ENCODE measurements around the gene MAP3K5.

Gene MAP3K5

GRCh38 chr6:136677822-136678221, 114.5 kb downstream of the MAP3K5 start:
- no peak for FAIRE-seq

- no peak for FAIRE-seq
Measured at GRCh38 chr6:136677344-136677743, 114.9 kb downstream of the MAP3K5 start.

- FAIRE-seq, result no peak
Measured at GRCh38 chr6:136676075-136676474, 116.2 kb downstream of the MAP3K5 start.

GRCh38 chr6:136673571-136673970, 118.7 kb downstream of the MAP3K5 start:
- FAIRE-seq, result no peak

- FAIRE-seq, result no peak
Measured at GRCh38 chr6:136672144-136672543, 120.1 kb downstream of the MAP3K5 start.

- FAIRE-seq, result no peak
Measured at GRCh38 chr6:136669299-136669699, 123.0 kb downstream of the MAP3K5 start.

GRCh38 chr6:136668571-136668970, 123.7 kb downstream of the MAP3K5 start:
- no peak for FAIRE-seq

GRCh38 chr6:136666041-136666440, 126.2 kb downstream of the MAP3K5 start:
- FAIRE-seq, result no peak

- FAIRE-seq, result no peak
Measured at GRCh38 chr6:136662347-136663237, 129.7 kb downstream of the MAP3K5 start.

- no peak for FAIRE-seq
Measured at GRCh38 chr6:136660727-136661126, 131.6 kb downstream of the MAP3K5 start.

- no peak for FAIRE-seq
Measured at GRCh38 chr6:136659991-136660499, 132.2 kb downstream of the MAP3K5 start.

- FAIRE-seq, result no peak
Measured at GRCh38 chr6:136658711-136659110, 133.6 kb downstream of the MAP3K5 start.

- no peak for FAIRE-seq
Measured at GRCh38 chr6:136657666-136658065, 134.6 kb downstream of the MAP3K5 start.

- no peak for FAIRE-seq
Measured at GRCh38 chr6:136656121-136656520, 136.2 kb downstream of the MAP3K5 start.

GRCh38 chr6:136655239-136656014, 136.8 kb downstream of the MAP3K5 start:
- no peak for FAIRE-seq

- no peak for FAIRE-seq
Measured at GRCh38 chr6:136654086-136654485, 138.2 kb downstream of the MAP3K5 start.

- no peak for FAIRE-seq
Measured at GRCh38 chr6:136652656-136653055, 139.6 kb downstream of the MAP3K5 start.

- no peak for FAIRE-seq
Measured at GRCh38 chr6:136651982-136652381, 140.3 kb downstream of the MAP3K5 start.

GRCh38 chr6:136647363-136647852, 144.9 kb downstream of the MAP3K5 start:
- no peak for FAIRE-seq

GRCh38 chr6:136646377-136646776, 145.9 kb downstream of the MAP3K5 start:
- no peak for FAIRE-seq

GRCh38 chr6:136644597-136644952, 147.7 kb downstream of the MAP3K5 start:
- FAIRE-seq, result no peak

- no peak for FAIRE-seq
Measured at GRCh38 chr6:136643850-136644596, 148.3 kb downstream of the MAP3K5 start.

All from TTC549 (cell line).